Caco-2 (cell line): ENCODE measurements around the gene ZNF343. TPM values are rescaled to one million over a fixed set of nuclear protein-coding genes. Genes with fewer than 3 reads are reported as not detected.
"Not testable (repeated sequence)": the region's sequence is repeated elsewhere in the genome, so short reads cannot be mapped to it uniquely, and the experiment has no call there.

Experiments used
- BruUV-seq: library from RNA; stranded (reverse); fragments of 400-500 nt; replicated peaks from 2 replicates; lab custom pipeline; 2021; lab: Mats Ljungman, UMichigan
- CTCF ChIA-PET: fragments of 300-600 bp; sonication (Branson Sonifier 250); formaldehyde crosslinking; loops from one replicate; lab custom pipeline; 2022; ENCODE audit warnings: antibody characterized with exemption; lab: Charles Lee
- POLR2A ChIA-PET: fragments of 300-600 bp; sonication (Branson Sonifier 250); formaldehyde crosslinking; loops from one replicate; lab custom pipeline; 2022; ENCODE audit warnings: antibody characterized with exemption; lab: Charles Lee
- DNase-seq, 2 experiments: peaks; one replicate each; pipeline versions ENCODE4 v3.0.0 to v3.0.0-alpha.2; 2020 to 2022
- H3K27me3 ChIP-seq: replicated peaks from 2 replicates; pipeline ENCODE4 v1.6.0; 2011; ENCODE audit warnings: low read length; ENCODE audit not compliant: control insufficient read depth, insufficient read depth
- H3K36me3 ChIP-seq: 2 replicates; pipeline ENCODE4 v1.5.1; 2011; ENCODE audit warnings: low read length; ENCODE audit not compliant: control insufficient read depth, insufficient read depth
- H3K4me1 ChIP-seq: fragments of 250-450 bp; sonication (Bioruptor Pico); 2 replicates; pipeline ENCODE4 v1.5.1; 2020; ENCODE audit warnings: mild to moderate bottlenecking
- H3K4me3 ChIP-seq: 2 replicates; pipeline ENCODE4 v1.5.1; 2011; ENCODE audit warnings: low read depth, mild to moderate bottlenecking, control low read depth, low read length
- H3K9me3 ChIP-seq: fragments of 250-450 bp; sonication (Bioruptor Pico); 2 replicates; pipeline ENCODE4 v1.5.1; 2020; ENCODE audit warnings: mild to moderate bottlenecking, moderate library complexity
- H3K27ac Mint-ChIP-seq: one replicate; pipeline ENCODE4 v1.8.0; 2022; ENCODE audit warnings: mixed read lengths; ENCODE audit not compliant: unreplicated experiment
- H3K27me3 Mint-ChIP-seq: one replicate; pipeline ENCODE4 v1.8.0; 2022; ENCODE audit warnings: mixed read lengths; ENCODE audit not compliant: insufficient read depth, unreplicated experiment
- H3K36me3 Mint-ChIP-seq: one replicate; pipeline ENCODE4 v1.8.0; 2022; ENCODE audit warnings: mild to moderate bottlenecking, mixed read lengths; ENCODE audit not compliant: insufficient read depth, unreplicated experiment
- H3K4me1 Mint-ChIP-seq: one replicate; pipeline ENCODE4 v1.8.0; 2022; ENCODE audit warnings: low read depth, mixed read lengths; ENCODE audit not compliant: unreplicated experiment
- H3K4me3 Mint-ChIP-seq: one replicate; pipeline ENCODE4 v1.8.0; 2022; ENCODE audit warnings: mild to moderate bottlenecking, moderate library complexity, mixed read lengths; ENCODE audit not compliant: unreplicated experiment
- H3K9me3 Mint-ChIP-seq: one replicate; pipeline ENCODE4 v1.8.0; 2022; ENCODE audit warnings: mixed read lengths; ENCODE audit not compliant: unreplicated experiment
- intact Hi-C: fragments of 100-400 bp; cut with micrococcal nuclease; formaldehyde crosslinking; loops from one replicate; pipeline ENCODE4 v1.10.0; 2022; ENCODE audit not compliant: unreplicated experiment
- total RNA-seq: library from RNA; stranded (reverse); gene quantifications from 2 replicates; pipeline ENCODE4 v1.2.3, GENCODE V29; 2022
- TF ChIP-seq, protein P1 (sequence below), 2 experiments: fragments of 200-600 bp in 1 of 2; IDR thresholded peaks; 1 replicate in 1 of 2; 2 replicates in 1 of 2; pipeline versions ENCODE4 v1.5.1 to v1.8.0; 2011 to 2022; ENCODE audit warnings: antibody characterized with exemption in 1 of 2, control low read depth in 1 of 2, inconsistent platforms in 1 of 2, low read depth in 1 of 2, low read length in 1 of 2, mild to moderate bottlenecking in 1 of 2, moderate library complexity in 1 of 2; ENCODE audit not compliant: insufficient read depth in 1 of 2, severe bottlenecking in 1 of 2, unreplicated experiment in 1 of 2

The ZNF343 gene
- total RNA-seq, 1 experiment from 2014 or later, result 11.0 TPM

- Mint-ChIP-seq H3K9me3 (no peaks in the 10 kb centered on the region), H3K27ac (peak overlapping the region; percentile 65), H3K27me3 (no peaks in the 10 kb centered on the region), H3K36me3 (no peaks in the 10 kb centered on the region), H3K4me3 (peak overlapping the region; percentile 89), H3K4me1 (peaks cover 5% of the 10 kb centered on the region)
- BruUV-seq, result no TSS peak
- Histone ChIP-seq H3K4me1 (no peaks in the 10 kb centered on the region), H3K27me3 (no peaks in the 10 kb centered on the region; the same call in 1 of the 2 replicates), H3K36me3 (no peaks in the 10 kb centered on the region), H3K4me3 (peak overlapping the region; percentile 75), H3K9me3 (no peaks in the 10 kb centered on the region)
- peak; percentile 52 to 56 for DNase-seq
- intact Hi-C loops, result loop anchor here (1.0 kb wide), 2 partner anchors 106 to 149 kb away; no protein-coding TSS in a partner anchor
- TF ChIP-seq, protein P1, sequence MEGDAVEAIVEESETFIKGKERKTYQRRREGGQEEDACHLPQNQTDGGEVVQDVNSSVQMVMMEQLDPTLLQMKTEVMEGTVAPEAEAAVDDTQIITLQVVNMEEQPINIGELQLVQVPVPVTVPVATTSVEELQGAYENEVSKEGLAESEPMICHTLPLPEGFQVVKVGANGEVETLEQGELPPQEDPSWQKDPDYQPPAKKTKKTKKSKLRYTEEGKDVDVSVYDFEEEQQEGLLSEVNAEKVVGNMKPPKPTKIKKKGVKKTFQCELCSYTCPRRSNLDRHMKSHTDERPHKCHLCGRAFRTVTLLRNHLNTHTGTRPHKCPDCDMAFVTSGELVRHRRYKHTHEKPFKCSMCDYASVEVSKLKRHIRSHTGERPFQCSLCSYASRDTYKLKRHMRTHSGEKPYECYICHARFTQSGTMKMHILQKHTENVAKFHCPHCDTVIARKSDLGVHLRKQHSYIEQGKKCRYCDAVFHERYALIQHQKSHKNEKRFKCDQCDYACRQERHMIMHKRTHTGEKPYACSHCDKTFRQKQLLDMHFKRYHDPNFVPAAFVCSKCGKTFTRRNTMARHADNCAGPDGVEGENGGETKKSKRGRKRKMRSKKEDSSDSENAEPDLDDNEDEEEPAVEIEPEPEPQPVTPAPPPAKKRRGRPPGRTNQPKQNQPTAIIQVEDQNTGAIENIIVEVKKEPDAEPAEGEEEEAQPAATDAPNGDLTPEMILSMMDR (IDR thresholded peaks at IDR 0.05; ENCODE audit: insufficient read depth in 1 of 2, low read depth in 1 of 2, low read length in 1 of 2, severe bottlenecking in 1 of 2, unreplicated experiment in 1 of 2), result peak in 1 of 2 experiments; percentile 33
- ChIA-PET CTCF (interaction anchor here (0.6 to 1.8 kb wide), 13 partner anchors 9 to 585 kb away, joined by 3 to 7 read pairs (median 3); partner anchors contain the start of gene SNRPB), POLR2A (interaction anchor here (1.3 kb wide), 1 partner anchor 54 kb away, joined by 8 read pairs; the partner anchor contains the start of gene SNRPB)
Measured at GRCh38 chr20:2524709-2525506, 16.2 kb upstream of the ZNF343 start.

DNA sequence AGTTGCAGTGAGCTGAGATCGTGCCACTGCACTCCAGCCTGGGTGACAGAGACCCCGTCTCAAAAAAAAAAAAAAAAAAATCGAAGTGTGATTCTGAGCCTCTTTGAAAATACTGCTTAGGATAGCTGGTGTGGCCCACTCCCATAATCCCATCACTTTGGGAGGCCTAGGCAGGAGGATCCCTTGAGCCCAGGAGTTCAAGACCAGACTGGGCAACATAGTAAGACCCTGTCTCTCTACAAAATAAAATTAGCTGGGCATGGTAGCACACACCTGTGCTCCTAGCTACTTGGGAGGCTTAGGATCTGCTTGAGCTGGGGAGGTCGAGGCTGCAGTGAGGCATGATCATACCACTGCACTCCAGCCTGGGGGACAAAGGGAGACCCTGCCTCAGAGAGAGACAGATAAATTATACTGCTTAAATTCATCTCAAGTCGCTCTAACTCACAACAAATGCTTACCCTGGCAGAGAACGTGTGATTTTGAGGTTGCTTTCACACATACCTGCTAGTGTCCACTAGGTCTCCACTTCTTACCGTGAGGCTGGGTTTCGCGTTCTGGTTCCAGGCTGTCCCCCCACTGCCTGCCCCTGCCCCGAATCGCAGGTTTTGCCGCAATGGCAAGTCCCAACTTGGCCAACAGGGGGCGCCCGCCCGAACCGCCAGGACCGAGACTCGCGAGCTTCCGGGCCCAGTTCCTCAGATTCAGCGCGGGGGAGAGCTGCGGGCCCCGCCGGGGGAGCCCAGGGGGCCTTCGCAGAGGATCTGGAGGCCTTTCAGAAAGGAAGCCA lies 15.4 kb upstream of the ZNF343 start:
- peak overlapping the region; percentile 89 for H3K4me3 Mint-ChIP-seq
- Histone ChIP-seq H3K4me1 (no peaks in the 10 kb centered on the region), H3K27me3 (no peaks in the 10 kb centered on the region; the same call in 1 of the 2 replicates), H3K36me3 (no peaks in the 10 kb centered on the region), H3K9me3 (no peaks in the 10 kb centered on the region), H3K4me3 (peak overlapping the region; percentile 75)
- peak; percentile 85 to 94 for DNase-seq
- POLR2A ChIA-PET, result interaction anchor here (0.6 to 1.3 kb wide), 2 partner anchors 54 to 74 kb away, joined by 5 to 8 read pairs; partner anchors contain the start of gene SNRPB
- no peaks in the 10 kb centered on the region for H3K36me3 Mint-ChIP-seq
- BruUV-seq, result no TSS peak
- TF ChIP-seq, protein P1 (IDR thresholded peaks at IDR 0.05; ENCODE audit: insufficient read depth in 1 of 2, low read depth in 1 of 2, low read length in 1 of 2, severe bottlenecking in 1 of 2, unreplicated experiment in 1 of 2), result peak; percentile 94 to 98
- CTCF ChIA-PET, result interaction anchor here (0.6 to 1.8 kb wide), 10 partner anchors 9 to 430 kb away, joined by 3 to 7 read pairs (median 3); partner anchors contain the start of gene SNRPB
- H3K27me3 Mint-ChIP-seq, result no peaks in the 10 kb centered on the region
- no peaks in the 10 kb centered on the region for H3K9me3 Mint-ChIP-seq
- H3K4me1 Mint-ChIP-seq, result peaks cover 5% of the 10 kb centered on the region
- H3K27ac Mint-ChIP-seq, result peak overlapping the region; percentile 65
- intact Hi-C loops, result loop anchor here (1.0 kb wide), 2 partner anchors 107 to 150 kb away; no protein-coding TSS in a partner anchor

DNA sequence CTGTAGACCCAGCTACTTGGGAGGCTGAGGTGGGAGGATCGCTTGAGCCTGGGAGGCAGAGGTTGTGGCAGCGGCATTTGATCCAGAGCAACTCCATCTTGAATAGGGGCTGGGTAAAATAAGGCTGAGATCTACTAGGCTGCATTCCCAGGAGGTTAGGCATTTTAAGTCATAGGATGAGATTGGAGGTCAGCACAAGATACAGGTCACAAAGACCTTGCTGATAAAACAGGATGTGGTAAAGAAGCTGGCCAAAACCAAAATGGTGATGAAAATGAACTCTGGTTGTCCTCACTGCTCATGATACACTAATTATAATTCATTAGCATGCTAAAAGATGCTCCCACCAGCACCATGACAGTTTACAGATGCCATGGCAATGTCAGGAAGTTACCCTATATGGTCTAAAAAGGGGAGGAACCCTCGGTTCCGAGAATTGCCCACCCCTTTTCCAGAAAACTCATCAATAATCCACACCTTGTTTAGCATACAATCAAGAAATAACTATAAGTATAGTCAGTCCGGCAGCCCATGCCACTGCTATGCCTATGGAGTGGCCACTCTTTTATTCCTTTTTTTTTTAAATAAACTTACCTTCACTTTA lies 14.2 kb upstream of the ZNF343 start:
- intact Hi-C loops, BruUV-seq, H3K27me3 ChIP-seq, H3K36me3 ChIP-seq, H3K27me3 Mint-ChIP-seq, H3K4me1 ChIP-seq, H3K4me1 Mint-ChIP-seq, H3K4me3 Mint-ChIP-seq, DNase-seq, H3K9me3 ChIP-seq, H3K36me3 Mint-ChIP-seq, POLR2A ChIA-PET, H3K27ac Mint-ChIP-seq, H3K9me3 Mint-ChIP-seq, H3K4me3 ChIP-seq: not testable (repeated sequence)
- CTCF ChIA-PET, result interaction anchor here (0.6 to 1.8 kb wide), 7 partner anchors 31 to 513 kb away, joined by 3 to 7 read pairs (median 3); partner anchors contain the start of genes NOP56 and SNRPB
